Measurements from ENCODE around the gene PRKCB. TPM values are rescaled to one million over a fixed set of nuclear protein-coding genes. Genes with fewer than 3 reads are reported as not detected.

PRKCB gene
- total RNA-seq, 4 donors from 2014 or later = 2.0 to 8.6 (median 4.0) TPM

DNA sequence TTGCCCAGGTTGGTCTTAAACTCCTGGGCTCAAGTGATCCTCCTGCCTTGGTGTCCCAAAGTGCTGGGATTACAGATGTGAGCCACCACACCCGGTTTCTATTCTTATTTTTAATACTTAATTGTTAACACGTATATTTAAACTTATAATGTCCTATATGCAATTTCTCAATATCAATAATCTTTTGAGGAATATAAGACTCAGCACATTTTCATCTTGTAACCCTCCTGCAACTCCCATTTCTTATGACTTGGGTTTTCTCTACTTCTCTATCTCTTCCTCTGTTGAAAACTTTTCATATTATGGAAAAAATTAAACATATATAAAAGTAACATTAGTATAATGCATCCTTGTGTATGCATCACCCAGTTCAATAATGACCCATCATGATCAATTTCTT is 150.7 kb downstream of the PRKCB start:
- TF ChIP-seq POLR2A (IDR thresholded peaks at IDR 0.05) = no peak
- TF ChIP-seq, protein P1, sequence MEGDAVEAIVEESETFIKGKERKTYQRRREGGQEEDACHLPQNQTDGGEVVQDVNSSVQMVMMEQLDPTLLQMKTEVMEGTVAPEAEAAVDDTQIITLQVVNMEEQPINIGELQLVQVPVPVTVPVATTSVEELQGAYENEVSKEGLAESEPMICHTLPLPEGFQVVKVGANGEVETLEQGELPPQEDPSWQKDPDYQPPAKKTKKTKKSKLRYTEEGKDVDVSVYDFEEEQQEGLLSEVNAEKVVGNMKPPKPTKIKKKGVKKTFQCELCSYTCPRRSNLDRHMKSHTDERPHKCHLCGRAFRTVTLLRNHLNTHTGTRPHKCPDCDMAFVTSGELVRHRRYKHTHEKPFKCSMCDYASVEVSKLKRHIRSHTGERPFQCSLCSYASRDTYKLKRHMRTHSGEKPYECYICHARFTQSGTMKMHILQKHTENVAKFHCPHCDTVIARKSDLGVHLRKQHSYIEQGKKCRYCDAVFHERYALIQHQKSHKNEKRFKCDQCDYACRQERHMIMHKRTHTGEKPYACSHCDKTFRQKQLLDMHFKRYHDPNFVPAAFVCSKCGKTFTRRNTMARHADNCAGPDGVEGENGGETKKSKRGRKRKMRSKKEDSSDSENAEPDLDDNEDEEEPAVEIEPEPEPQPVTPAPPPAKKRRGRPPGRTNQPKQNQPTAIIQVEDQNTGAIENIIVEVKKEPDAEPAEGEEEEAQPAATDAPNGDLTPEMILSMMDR (IDR thresholded peaks at IDR 0.05) = no peak
- DNase-seq = no peak
- Histone ChIP-seq H3K4me3 (replicated peaks in 1 of 3) (no peak overlapping the region), H3K36me3 (no peaks in the 10 kb centered on the region), H3K9me3 (no peaks in the 10 kb centered on the region), H3K27me3 (no peaks in the 10 kb centered on the region), H3K27ac (no peak overlapping the region), H3K4me1 (no peaks in the 10 kb centered on the region)
- intact Hi-C loops (cut with DNase I) = no loop called here
- 87 to 89% methylated on average over 2 of the region's 2 CpGs for WGBS, 2 donors

DNA sequence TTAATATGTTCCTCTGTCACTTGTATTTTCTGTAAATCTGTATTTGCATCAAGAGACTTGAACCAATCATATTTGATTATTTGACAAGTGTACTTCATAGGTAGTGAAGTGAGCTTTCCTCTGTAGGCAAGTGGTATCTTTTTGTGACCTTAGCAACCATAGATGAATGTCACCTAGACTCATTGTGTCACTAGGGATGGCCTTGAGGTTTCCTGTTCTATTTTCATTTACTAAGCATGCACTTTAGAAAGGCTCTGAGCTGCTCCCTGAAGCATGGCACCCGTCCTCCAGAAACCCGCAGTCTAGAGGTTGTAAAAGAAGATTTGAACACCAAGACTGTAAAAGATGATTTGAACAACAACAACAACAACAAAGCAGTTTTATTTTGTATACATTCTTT is 151.7 kb downstream of the PRKCB start:
- H3K36me3 ChIP-seq = no peaks in the 10 kb centered on the region
- H3K9me3 ChIP-seq = no peaks in the 10 kb centered on the region
- H3K4me3 ChIP-seq (replicated peaks in 1 of 3) = no peak overlapping the region
- intact Hi-C loops (cut with DNase I) = no loop called here
- TF ChIP-seq, protein P1 (IDR thresholded peaks at IDR 0.05) = no peak
- no peak for TF ChIP-seq POLR2A (IDR thresholded peaks at IDR 0.05)
- no peak for DNase-seq
- no peaks in the 10 kb centered on the region for H3K27me3 ChIP-seq
- 39 to 40% methylated on average over 2 of the region's 2 CpGs for WGBS, 2 donors
- no peaks in the 10 kb centered on the region for H3K4me1 ChIP-seq
- H3K27ac ChIP-seq = no peak overlapping the region

DNA sequence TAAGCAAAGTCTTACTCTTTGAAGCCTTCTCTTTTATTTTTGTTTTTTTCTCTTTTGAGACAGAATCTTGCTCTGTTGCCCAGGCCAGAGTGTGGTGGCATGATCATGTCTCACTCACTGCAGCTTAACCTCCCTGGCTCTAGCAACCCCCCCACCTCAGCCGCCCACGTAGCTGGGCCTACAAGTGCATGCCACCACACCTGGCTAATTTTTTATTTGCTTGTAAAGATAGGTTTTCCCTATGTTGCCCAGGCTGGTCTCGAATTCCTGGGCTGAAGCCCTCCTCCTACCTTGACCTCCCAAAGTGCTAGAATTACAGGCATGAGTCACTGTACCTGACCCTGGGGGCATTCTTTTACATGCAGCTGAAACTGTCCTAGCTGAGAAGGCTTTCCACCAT is 154.7 kb downstream of the PRKCB start:
- Histone ChIP-seq H3K4me1 (no peaks in the 10 kb centered on the region), H3K27me3 (no peaks in the 10 kb centered on the region), H3K36me3 (no peaks in the 10 kb centered on the region), H3K27ac (no peak overlapping the region), H3K4me3 (replicated peaks in 1 of 3) (no peak overlapping the region), H3K9me3 (no peaks in the 10 kb centered on the region)
- DNase-seq = no peak
- intact Hi-C loops (cut with DNase I) = no loop called here
- TF ChIP-seq, protein P1 (IDR thresholded peaks at IDR 0.05) = no peak
- TF ChIP-seq POLR2A (IDR thresholded peaks at IDR 0.05) = no peak
- WGBS, 2 donors = 82 to 88% methylated on average over 3 of the region's 3 CpGs

DNA sequence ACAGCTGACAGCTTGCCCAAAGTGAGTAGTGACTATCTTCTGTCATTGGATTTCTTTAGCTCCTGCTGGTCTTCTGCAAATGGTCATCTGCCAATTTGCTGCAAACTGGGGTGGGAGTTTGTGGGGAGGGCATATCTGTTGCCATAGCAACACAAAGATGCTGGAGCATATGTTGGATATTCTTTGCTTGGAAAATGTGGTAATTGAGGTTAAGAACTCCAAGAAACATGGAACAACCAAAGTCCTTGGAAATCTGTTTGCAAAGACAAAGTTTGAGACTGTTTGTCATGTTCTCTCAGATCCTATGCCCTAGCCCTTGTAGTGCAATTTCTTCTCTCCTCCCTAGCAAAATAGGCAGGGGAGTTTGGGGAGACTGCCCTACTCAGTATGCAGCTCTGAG is 155.3 kb downstream of the PRKCB start:
- DNase-seq = no peak
- TF ChIP-seq, protein P1 (IDR thresholded peaks at IDR 0.05) = no peak
- no peak overlapping the region for H3K4me3 ChIP-seq (replicated peaks in 1 of 3)
- no peaks in the 10 kb centered on the region for H3K4me1 ChIP-seq
- H3K9me3 ChIP-seq = no peaks in the 10 kb centered on the region
- no peaks in the 10 kb centered on the region for H3K36me3 ChIP-seq
- intact Hi-C loops (cut with DNase I) = no loop called here
- no peaks in the 10 kb centered on the region for H3K27me3 ChIP-seq
- no peak overlapping the region for H3K27ac ChIP-seq

DNA sequence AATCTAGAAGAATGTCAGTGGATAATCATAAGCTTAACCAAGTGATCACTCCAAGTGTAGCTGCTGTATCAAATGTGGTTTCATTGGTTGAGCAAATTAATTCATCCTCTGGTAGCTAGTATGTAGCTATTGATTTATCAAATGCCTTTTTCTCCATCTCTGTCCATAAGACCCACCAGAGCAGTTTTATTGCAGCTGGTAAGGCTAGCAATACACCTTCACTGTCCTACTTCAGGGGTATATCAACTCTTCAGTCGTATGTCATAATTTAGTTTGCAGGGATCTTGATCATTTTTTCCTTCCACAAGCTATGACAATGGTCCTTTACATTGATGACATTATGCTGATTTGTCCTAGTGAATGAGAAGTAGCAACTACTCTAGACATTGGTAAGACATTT is 158.8 kb downstream of the PRKCB start:
- H3K36me3 ChIP-seq = no peaks in the 10 kb centered on the region
- H3K4me3 ChIP-seq (replicated peaks in 1 of 3) = no peak overlapping the region
- no peak overlapping the region for H3K27ac ChIP-seq
- DNase-seq = no peak
- intact Hi-C loops (cut with DNase I) = no loop called here
- H3K27me3 ChIP-seq = no peaks in the 10 kb centered on the region
- WGBS, 2 donors = 88 to 100% methylated on average over 1 of the region's 1 CpG
- no peak for TF ChIP-seq POLR2A (IDR thresholded peaks at IDR 0.05)
- TF ChIP-seq, protein P1 (IDR thresholded peaks at IDR 0.05) = no peak
- no peaks in the 10 kb centered on the region for H3K4me1 ChIP-seq
- H3K9me3 ChIP-seq = no peaks in the 10 kb centered on the region

Measured in thyroid gland (tissue), 4 donors.